ENCODE results near the gene FAM3A.

GRCh38 chrX:154529206-154529612, 13.2 kb upstream of the FAM3A start:
- TF ChIP-seq CTCF (conservative IDR thresholded peaks at IDR 0.05; ENCODE audit: low read length): no peak
- TF ChIP-seq EZH2phosphoT487 (IDR thresholded peaks at IDR 0.05; ENCODE audit: borderline replicate concordance, low read depth, low read length): no peak
